ENCODE results near the gene MAN1A1.

GRCh38 chr6:119187596-119187995, 162.0 kb downstream of the MAN1A1 start:
- TF ChIP-seq CTCF (conservative IDR thresholded peaks at IDR 0.05; ENCODE audit: low read depth in 2 of 2), result no peak
- TF ChIP-seq CREB1 (CRISPR knock-in tag; IDR thresholded peaks at IDR 0.05; ENCODE audit: low read depth), result no peak
- no peak for TF ChIP-seq ETS1 (IDR thresholded peaks at IDR 0.05)
- TF ChIP-seq EZH2 (IDR thresholded peaks at IDR 0.05; ENCODE audit: low read depth, unreplicated experiment), result no peak
- TF ChIP-seq POLR2AphosphoS5 (IDR thresholded peaks at IDR 0.05; ENCODE audit: low read depth), result no peak
- no peak for TF ChIP-seq ZNF331 (CRISPR knock-in tag; IDR thresholded peaks at IDR 0.05; ENCODE audit: low read depth)
- TF ChIP-seq EZH2phosphoT487 (IDR thresholded peaks at IDR 0.05; ENCODE audit: unreplicated experiment), result no peak
- TF ChIP-seq ZNF114 (CRISPR knock-in tag; IDR thresholded peaks at IDR 0.05), result no peak
- no peak for TF ChIP-seq JUNB (IDR thresholded peaks at IDR 0.05; ENCODE audit: unreplicated experiment)
- TF ChIP-seq ZNF462 (CRISPR knock-in tag; IDR thresholded peaks at IDR 0.05), result no peak
